GM06990 (cell line): ENCODE measurements around the gene ANKRD11.

Source experiments
- DNase-seq: peaks from one replicate; pipeline ENCODE4 v3.0.0-alpha.2; 2011; ENCODE audit not compliant: insufficient read length; ENCODE audit errors: extremely low read depth
- H3K27me3 ChIP-seq: replicated peaks from 2 replicates; pipeline ENCODE4 v1.6.0; 2011; ENCODE audit warnings: low read length; ENCODE audit not compliant: control insufficient read depth, insufficient read depth
- H3K36me3 ChIP-seq: 2 replicates; pipeline ENCODE4 v1.5.1; 2011; ENCODE audit warnings: low read length; ENCODE audit not compliant: control insufficient read depth, insufficient read depth
- H3K4me3 ChIP-seq: replicated peaks from 2 replicates; pipeline ENCODE4 v1.5.1; 2011; ENCODE audit warnings: low read depth, mild to moderate bottlenecking, control low read depth, low read length
- CTCF ChIP-seq: IDR thresholded peaks from 2 replicates; pipeline ENCODE4 v1.5.1; 2011; ENCODE audit warnings: low read length, control low read depth, mild to moderate bottlenecking, inconsistent platforms; ENCODE audit not compliant: insufficient read depth, poor library complexity, severe bottlenecking

ANKRD11 gene

GRCh38 chr16:89290472-89290871 lies 199.9 kb downstream of the ANKRD11 start:
- no peak overlapping the region for H3K4me3 ChIP-seq
- H3K36me3 ChIP-seq, result peaks cover 33% of the 10 kb centered on the region
- DNase-seq, result no peak
- TF ChIP-seq CTCF, result no peak
- H3K27me3 ChIP-seq, result no peaks in the 10 kb centered on the region

- Histone ChIP-seq H3K36me3 (peaks cover 38% of the 10 kb centered on the region), H3K4me3 (no peak overlapping the region), H3K27me3 (no peaks in the 10 kb centered on the region)
- TF ChIP-seq CTCF, result peak; percentile 95
- DNase-seq, result peak; percentile 51
Observed at GRCh38 chr16:89289428-89290395, 200.6 kb downstream of the ANKRD11 start.

GRCh38 chr16:89288966-89289365 lies 201.4 kb downstream of the ANKRD11 start:
- DNase-seq, result no peak
- no peaks in the 10 kb centered on the region for H3K27me3 ChIP-seq
- TF ChIP-seq CTCF, result no peak
- peaks cover 41% of the 10 kb centered on the region for H3K36me3 ChIP-seq
- no peak overlapping the region for H3K4me3 ChIP-seq

GRCh38 chr16:89288577-89288844 lies 201.8 kb downstream of the ANKRD11 start:
- TF ChIP-seq CTCF, result no peak
- Histone ChIP-seq H3K36me3 (peaks cover 41% of the 10 kb centered on the region), H3K27me3 (no peaks in the 10 kb centered on the region), H3K4me3 (no peak overlapping the region)
- no peak for DNase-seq

- no peaks in the 10 kb centered on the region for H3K27me3 ChIP-seq
- DNase-seq, result no peak
- H3K4me3 ChIP-seq, result no peak overlapping the region
- H3K36me3 ChIP-seq, result peaks cover 41% of the 10 kb centered on the region
- no peak for TF ChIP-seq CTCF
Observed at GRCh38 chr16:89287777-89288576, 202.4 kb downstream of the ANKRD11 start.
